ENCODE measurements around the gene GPC6. TPM values are rescaled to one million over a fixed set of nuclear protein-coding genes. Genes with fewer than 3 reads are reported as not detected.

The GPC6 gene
- total and polyA plus RNA-seq, 2 donors (not counting 3 experiments of a cell fraction or from before 2014, with no cell fraction given), result 0.01 TPM; not detected in 1

DNA sequence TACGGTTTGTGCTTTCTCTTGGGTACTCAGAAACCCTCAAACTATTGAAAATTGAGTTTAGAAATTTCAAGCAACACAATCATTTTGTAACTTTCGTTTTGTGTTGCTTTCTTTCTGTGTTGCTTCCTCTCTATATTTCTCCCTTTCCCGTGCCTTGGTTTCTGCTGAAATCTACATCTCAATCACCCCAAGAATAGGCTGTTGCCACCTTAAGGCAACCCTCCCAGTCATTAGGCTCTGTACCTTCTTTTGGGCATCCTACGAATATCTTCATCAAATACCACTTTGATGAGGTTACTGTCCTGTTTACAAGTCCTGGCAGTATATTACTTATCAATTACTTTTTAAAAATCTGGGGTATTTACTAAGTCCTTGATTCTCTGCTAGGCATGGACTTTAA, 621.6 kb downstream of the GPC6 start:
- no peaks in the 10 kb centered on the region for H3K4me1 ChIP-seq (ENCODE audit: control insufficient read depth, extremely low read depth, insufficient read depth, low read length)
- POLR2A ChIA-PET, result no interaction called here
- no peaks in the 10 kb centered on the region for H3K27me3 ChIP-seq (ENCODE audit: control insufficient read depth in 2 of 2, insufficient read depth in 2 of 2, low read length in 2 of 2)
- H3K9me1 ChIP-seq (replicated peaks; ENCODE audit: control insufficient read depth, extremely low read depth, insufficient read depth, low read length), result no peaks in the 10 kb centered on the region
- CTCF ChIA-PET, result no interaction called here
- intact Hi-C loops (cut with micrococcal nuclease) (no loop called here), dilution Hi-C loops (cut with MboI; ENCODE audit: extremely low pct_ligation_motif_present, low sequenced_read_pairs) (no loop called here)
- FAIRE-seq, result no peak
- H3K79me2 ChIP-seq (ENCODE audit: control insufficient read depth, insufficient read depth, low read length), result no peaks in the 10 kb centered on the region
- no peak overlapping the region for H3K27ac ChIP-seq (ENCODE audit: insufficient read depth, low read depth, low read length)
- H3K4me2 ChIP-seq (ENCODE audit: insufficient read depth, low read length), result no peak overlapping the region
- no peak overlapping the region for H3K4me3 ChIP-seq (replicated peaks in 1 of 3; ENCODE audit: insufficient read depth in 1 of 3, low read depth in 1 of 3, low read length in 3 of 3)
- H3K9ac ChIP-seq (replicated peaks; ENCODE audit: extremely low read depth, insufficient read depth, low read length), result no peak overlapping the region
- H3K36me3 ChIP-seq (ENCODE audit: control insufficient read depth in 2 of 2, extremely low read depth in 1 of 2, insufficient read depth in 2 of 2, low read length in 2 of 2), result no peaks in the 10 kb centered on the region
- H3K9me3 ChIP-seq (replicated peaks; ENCODE audit: control insufficient read depth, insufficient read depth, low read length), result no peaks in the 10 kb centered on the region
- no peak overlapping the region for H2AFZ ChIP-seq (ENCODE audit: low read depth, low read length)
- H4K20me1 ChIP-seq (replicated peaks; ENCODE audit: control insufficient read depth, extremely low read depth, insufficient read depth, low read length), result no peaks in the 10 kb centered on the region
- no TSS peak for BruUV-seq (replicated peaks)
- DNase-seq (ENCODE audit: low read depth, low spot score), result no peak
- TF ChIP-seq FOS (IDR thresholded peaks at IDR 0.05; ENCODE audit: borderline replicate concordance, insufficient read depth, low read length) (no peak), GATA2 (IDR thresholded peaks at IDR 0.05; ENCODE audit: insufficient read depth, insufficient read length, low read depth, low read length) (no peak), JUN (IDR thresholded peaks at IDR 0.05; ENCODE audit: borderline replicate concordance, insufficient read depth, insufficient read length, low read depth) (no peak), EZH2 (IDR thresholded peaks at IDR 0.05; ENCODE audit: borderline replicate concordance, low read depth, low read length, severe bottlenecking) (no peak), POLR2A (IDR thresholded peaks at IDR 0.05; ENCODE audit: low read depth, low read length) (no peak), MYC (IDR thresholded peaks at IDR 0.05; ENCODE audit: low read depth, low read length) (no peak), POLR2AphosphoS5 (IDR thresholded peaks at IDR 0.05; ENCODE audit: insufficient read depth, low read depth, low read length) (no peak)
- TF ChIP-seq, protein P1, sequence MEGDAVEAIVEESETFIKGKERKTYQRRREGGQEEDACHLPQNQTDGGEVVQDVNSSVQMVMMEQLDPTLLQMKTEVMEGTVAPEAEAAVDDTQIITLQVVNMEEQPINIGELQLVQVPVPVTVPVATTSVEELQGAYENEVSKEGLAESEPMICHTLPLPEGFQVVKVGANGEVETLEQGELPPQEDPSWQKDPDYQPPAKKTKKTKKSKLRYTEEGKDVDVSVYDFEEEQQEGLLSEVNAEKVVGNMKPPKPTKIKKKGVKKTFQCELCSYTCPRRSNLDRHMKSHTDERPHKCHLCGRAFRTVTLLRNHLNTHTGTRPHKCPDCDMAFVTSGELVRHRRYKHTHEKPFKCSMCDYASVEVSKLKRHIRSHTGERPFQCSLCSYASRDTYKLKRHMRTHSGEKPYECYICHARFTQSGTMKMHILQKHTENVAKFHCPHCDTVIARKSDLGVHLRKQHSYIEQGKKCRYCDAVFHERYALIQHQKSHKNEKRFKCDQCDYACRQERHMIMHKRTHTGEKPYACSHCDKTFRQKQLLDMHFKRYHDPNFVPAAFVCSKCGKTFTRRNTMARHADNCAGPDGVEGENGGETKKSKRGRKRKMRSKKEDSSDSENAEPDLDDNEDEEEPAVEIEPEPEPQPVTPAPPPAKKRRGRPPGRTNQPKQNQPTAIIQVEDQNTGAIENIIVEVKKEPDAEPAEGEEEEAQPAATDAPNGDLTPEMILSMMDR (IDR thresholded peaks at IDR 0.05; ENCODE audit: extremely low read depth in 1 of 2, insufficient read depth in 1 of 2, low read depth in 1 of 2, low read length in 2 of 2), result no peak
- TF ChIP-seq, protein P2, sequence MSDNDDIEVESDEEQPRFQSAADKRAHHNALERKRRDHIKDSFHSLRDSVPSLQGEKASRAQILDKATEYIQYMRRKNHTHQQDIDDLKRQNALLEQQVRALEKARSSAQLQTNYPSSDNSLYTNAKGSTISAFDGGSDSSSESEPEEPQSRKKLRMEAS (IDR thresholded peaks at IDR 0.05; ENCODE audit: insufficient read depth, insufficient read length), result no peak

All from endothelial cell of umbilical vein (primary cell).